GM18867 (cell line): Measurements from ENCODE around the gene ZFX.
A peak's percentile ranks its signal among the peaks of the same experiment; 100 is the strongest.
"Not testable (repeated sequence)": the region's sequence is repeated elsewhere in the genome, so short reads cannot be mapped to it uniquely, and the experiment has no call there.

Experiments
- ATAC-seq: cut with Tn5 transposase; IDR thresholded peaks from one replicate; pipeline ENCODE4 v1.9.1; 2021; ENCODE audit warnings: mild to moderate bottlenecking, moderate library complexity; ENCODE audit not compliant: unreplicated experiment

ZFX gene

DNA sequence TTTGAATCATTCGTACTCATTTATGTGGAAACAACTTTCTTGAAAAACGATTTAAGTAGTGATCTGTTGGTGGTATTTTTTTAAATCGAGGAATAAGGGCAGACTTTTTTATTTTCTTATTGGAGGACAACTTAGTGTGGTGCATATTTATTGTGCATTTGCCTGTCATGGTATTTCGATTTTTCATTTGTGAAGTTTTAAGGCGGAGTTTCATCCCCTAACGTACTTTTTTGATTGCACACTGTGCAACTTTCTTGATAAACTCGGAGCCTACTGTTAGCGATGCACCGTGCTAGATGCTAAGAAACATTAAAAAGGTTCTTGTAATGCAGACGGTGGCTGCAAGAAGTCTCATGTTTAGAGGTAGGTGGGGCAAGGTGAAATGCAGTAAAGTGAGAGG lies 1.4 kb downstream of the ZFX start:
- ATAC-seq: no peak

- no peak for ATAC-seq
Measured at GRCh38 chrX:24151513-24151912, 2.0 kb downstream of the ZFX start.

DNA sequence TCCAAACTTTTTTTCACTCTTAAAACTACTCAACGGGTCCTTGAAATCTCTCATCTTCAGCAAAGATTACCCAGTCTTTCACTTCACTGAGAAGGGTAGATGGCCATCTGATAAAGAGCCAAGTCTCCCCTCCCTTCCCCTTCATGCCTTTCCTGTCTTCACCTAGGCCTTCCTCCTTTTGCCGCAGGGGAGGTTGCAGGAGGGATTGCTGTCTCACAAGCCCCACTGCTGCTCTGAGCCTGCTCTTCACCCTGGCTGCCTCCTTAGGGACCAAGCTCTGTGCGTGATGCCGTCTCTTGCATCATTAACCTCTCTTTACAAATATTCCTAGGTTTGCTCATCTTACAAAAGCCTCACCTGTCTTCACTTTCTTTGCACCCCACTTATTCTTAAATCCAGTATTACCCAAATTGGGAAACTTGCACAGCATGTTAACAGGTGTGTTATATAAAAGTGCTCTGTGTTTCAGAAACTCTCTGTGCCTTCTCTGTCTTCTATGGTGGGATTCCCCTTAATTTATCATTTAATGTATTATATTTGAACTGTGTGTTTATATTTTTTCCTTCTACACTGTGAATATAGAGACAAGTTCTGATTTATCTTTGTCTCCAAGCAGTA lies 3.8 kb downstream of the ZFX start:
- ATAC-seq: no peak

DNA sequence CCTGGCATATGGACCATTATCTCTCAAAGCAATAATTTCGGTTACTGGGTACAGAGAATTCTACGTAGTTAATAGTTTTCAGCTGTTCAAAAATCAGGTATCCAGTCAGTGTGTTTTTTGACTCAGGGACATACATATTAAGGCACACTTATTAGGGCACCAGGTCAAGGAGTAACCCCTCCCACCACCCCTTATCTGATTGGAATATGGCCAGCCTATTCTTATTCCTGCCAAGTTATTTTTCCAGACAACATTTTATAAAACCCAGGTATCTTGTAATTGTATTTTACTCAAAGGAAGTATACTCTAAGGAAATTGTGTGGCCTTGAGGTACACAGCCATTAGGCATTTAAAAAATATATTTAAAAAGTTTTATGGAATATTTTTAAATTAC lies 4.3 kb downstream of the ZFX start:
- no peak for ATAC-seq

DNA sequence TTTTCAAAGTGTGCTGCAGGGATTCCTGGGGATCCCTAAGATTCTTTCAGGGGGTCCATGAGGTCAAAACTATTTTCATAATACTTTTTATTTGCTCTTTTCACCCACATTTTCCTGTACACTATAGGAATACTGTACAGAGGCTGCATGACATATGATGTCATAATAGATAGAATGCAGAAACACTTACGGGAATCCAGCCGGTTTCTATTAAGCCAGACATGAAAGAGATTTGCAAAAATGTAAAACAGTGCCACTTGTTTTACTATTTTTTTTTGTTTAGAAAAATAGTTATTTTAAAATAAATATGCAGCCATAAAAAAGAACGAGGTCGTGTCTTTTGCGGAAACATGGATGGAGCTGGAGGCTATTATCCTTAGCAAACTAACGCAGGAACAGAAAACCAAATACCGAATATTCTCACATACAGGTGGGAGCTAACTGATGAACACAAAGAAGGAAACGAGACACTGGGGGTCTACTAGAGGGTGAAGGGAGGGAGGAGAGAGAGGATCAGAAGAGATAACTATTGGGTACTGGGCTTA lies 5.0 kb downstream of the ZFX start:
- ATAC-seq: no peak

DNA sequence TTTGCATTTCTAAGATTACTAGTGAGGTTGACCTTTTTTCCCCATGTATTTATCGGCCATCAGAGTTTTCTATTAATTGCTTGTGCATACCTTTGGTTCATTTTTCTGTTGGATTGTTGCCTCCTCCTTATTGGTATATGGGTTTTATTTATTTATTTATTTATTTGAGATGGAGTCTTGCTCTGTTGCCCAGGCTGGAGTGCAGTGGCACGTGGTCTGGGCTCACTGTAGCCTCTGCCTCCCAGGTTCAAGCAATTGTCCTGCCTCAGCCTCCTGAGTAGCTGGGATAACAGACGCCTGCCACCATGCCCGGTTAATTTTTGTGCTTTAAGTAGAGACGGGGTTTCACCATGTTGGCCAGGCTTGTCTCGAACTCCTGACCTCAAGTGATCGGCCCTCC lies 6.2 kb downstream of the ZFX start:
- not testable (repeated sequence) for ATAC-seq

DNA sequence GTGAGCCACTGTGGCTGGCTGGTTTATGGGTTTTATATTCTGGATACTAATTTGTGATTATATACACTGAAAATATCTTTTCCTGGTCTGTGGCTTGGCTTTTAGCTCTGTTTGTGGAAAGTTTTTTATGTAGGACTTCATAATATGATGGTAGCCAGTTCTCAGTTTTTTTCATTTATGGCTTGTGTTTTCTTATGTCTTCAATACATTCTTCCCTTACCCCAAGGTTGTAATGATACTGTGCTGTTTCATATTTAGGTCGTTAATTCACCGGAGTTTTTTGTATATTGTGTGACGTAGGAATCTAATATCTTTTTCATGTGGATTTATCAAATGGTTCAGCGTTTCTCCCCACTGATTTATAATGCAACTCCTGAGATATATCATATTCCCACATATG lies 6.6 kb downstream of the ZFX start:
- ATAC-seq: no peak

DNA sequence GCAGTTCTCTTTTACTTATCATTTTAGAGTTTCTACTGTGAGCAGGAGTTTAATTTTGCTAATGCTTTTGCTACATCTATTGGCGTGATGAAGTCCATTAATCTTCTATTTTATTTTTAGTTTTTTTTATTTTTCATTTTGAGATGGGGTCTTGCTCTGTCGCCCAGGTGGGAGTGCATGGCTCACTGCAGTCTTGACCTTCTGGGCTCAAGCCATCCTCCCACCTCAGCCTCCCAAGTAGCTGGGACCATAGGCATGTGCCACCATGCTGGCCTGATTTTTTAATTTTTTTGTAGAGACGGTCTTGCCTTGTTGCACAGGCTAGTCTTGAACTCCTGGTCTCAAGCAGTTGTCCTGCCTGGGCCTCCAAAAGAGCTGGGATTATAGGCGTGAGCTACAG lies 9.4 kb downstream of the ZFX start:
- ATAC-seq: no peak

- no peak for ATAC-seq
Measured at GRCh38 chrX:24166078-24166477, 16.5 kb downstream of the ZFX start.

DNA sequence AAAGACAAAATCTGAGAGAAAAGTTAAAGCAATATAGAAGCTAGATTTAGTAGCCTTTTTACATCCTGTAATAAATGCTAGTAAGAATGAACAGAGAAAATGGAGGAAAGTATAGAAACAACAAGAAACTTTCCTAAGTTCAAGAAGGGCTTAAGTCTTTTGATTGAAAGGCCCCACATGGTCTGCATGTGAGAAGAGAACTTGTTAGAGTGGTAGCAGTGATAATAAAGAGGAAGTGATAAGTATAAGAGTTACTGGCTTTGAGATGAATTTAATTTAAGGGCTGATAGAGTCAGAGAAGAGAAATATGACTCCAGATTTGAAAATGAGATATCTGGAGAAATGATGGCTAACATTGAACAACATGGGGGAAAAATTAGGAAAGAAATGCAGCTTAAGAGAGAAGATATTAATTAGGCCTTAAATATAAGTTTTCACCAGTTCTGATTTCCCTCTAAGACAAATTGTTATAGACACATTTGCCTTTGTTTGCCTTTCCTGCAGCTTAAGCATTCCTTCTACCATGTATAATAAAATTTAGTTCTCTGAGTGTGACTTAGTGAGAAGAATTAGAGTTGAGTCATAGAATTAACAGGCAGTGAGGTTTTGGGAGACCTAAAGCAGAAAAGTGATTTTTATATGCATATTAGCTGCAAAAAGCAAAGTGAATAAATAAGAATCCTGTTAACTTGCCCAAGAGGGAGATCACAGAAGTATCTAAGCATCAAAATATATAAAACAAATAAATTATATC lies 18.4 kb downstream of the ZFX start:
- peak; percentile 38 for ATAC-seq

DNA sequence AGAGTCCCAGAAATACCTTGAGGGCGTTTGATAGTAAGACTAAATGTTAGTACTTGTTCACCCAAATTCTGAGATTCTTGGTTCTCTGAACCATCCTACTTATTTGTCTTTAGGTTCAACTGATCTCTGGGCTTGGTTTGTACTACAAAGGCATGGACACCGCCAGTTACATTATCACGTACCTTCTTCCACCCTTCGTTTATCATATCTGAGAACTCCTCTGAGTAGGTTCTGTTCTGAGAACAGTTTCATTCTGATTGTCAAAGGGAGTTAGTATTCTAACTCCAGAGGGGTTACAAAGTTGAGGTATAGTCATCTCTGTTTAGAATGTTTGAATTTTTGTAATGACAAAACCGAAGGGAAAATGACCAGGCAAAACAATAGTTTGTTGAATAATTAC lies 19.3 kb downstream of the ZFX start:
- peak; percentile 73 for ATAC-seq

GRCh38 chrX:24169211-24169610 lies 19.7 kb downstream of the ZFX start:
- peak; percentile 84 for ATAC-seq

GRCh38 chrX:24173115-24173847 lies 23.8 kb downstream of the ZFX start:
- ATAC-seq: no peak

- peak; percentile 60 for ATAC-seq
Measured at GRCh38 chrX:24175276-24175675, 25.7 kb downstream of the ZFX start.

DNA sequence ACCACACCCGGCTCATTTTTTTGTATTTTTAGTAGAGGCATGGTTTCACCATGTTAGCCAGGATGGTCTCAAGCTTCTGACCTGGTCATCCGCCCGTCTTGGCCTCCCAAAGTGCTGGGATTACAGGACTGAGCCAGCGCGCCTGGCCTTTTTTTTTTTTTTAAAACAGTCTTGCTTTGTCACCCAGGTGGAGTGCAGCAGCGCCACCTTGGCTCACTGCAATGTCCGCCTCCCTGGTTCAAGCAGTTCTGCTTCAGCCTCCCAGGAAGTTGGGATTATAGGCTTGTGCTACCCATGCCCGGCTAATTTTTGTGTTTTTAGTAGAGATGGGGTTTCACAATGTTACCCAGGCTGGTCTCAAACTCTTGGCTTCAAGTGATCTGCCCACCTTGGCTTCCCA lies 28.9 kb downstream of the ZFX start:
- no peak for ATAC-seq

GRCh38 chrX:24184018-24184417 lies 34.5 kb downstream of the ZFX start:
- ATAC-seq: no peak

- no peak for ATAC-seq
Measured at GRCh38 chrX:24186483-24186882, 37.0 kb downstream of the ZFX start.

GRCh38 chrX:24186986-24187385 lies 37.5 kb downstream of the ZFX start:
- ATAC-seq: no peak

DNA sequence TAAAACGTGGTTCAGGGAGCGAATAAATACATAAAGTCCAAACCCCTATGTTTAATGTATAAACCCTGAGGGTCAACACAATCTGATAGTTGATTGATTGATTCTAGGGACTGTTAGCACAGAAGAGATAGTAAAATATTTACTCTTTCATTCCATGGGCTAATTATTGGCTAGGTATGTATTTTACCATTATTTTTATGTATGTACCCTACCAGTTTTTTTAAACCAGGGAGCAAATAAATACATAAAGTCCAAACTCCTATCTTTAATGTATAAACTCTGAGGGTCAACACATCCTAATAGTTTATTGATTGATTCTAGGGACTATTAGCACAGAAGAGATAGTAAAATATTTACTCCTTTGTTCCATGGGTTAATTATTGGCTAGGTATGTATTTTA lies 40.0 kb downstream of the ZFX start:
- no peak for ATAC-seq

GRCh38 chrX:24190500-24191156 lies 41.1 kb downstream of the ZFX start:
- ATAC-seq: no peak

GRCh38 chrX:24196509-24196908 lies 47.0 kb downstream of the ZFX start:
- no peak for ATAC-seq
